HUES48 (cell line): ENCODE data around the gene IMP4.
A peak's percentile ranks its signal among the peaks of the same experiment; 100 is the strongest.

Source experiments
- H3K27ac ChIP-seq: one replicate; pipeline ENCODE4 v1.7.0; 2013; ENCODE audit warnings: low read depth, low read length, inconsistent platforms
- H3K27me3 ChIP-seq: 2 replicates; pipeline ENCODE4 v1.6.1; 2013; ENCODE audit warnings: mild to moderate bottlenecking, low read length; ENCODE audit not compliant: control insufficient read depth, insufficient read depth
- H3K36me3 ChIP-seq: 2 replicates; pipeline ENCODE4 v1.6.1; 2013; ENCODE audit warnings: low read length; ENCODE audit not compliant: control insufficient read depth, insufficient read depth
- H3K4me1 ChIP-seq: 2 replicates; pipeline ENCODE4 v1.6.1; 2013; ENCODE audit warnings: mild to moderate bottlenecking, low read length; ENCODE audit not compliant: control insufficient read depth, insufficient read depth
- H3K4me3 ChIP-seq: 2 replicates; pipeline ENCODE4 v1.5.1; 2013; ENCODE audit warnings: mild to moderate bottlenecking, low read depth, low read length
- H3K9ac ChIP-seq: 2 replicates; pipeline ENCODE4 v1.6.1; 2013; ENCODE audit warnings: mild to moderate bottlenecking, low read depth, low read length, moderate library complexity
- H3K9me3 ChIP-seq: 2 replicates; pipeline ENCODE4 v1.6.1; 2013; ENCODE audit warnings: low read length; ENCODE audit not compliant: control insufficient read depth, insufficient read depth

Gene IMP4

GRCh38 chr2:130342533-130343275 is at the start of gene IMP4:
IMP4 (plus strand) TSS chr2:130342897; CDS start chr2:130342933, 36 bp downstream.
- Histone ChIP-seq H3K27me3 (no peaks in the 10 kb centered on the region), H3K4me3 (peak within 1 kb of the TSS; percentile 83), H3K9me3 (no peaks in the 10 kb centered on the region), H3K9ac (peak within 1 kb of the TSS; percentile 67), H3K36me3 (peaks cover 59% of the 10 kb centered on the region), H3K4me1 (peaks cover 6% of the 10 kb centered on the region; the same call in 1 of the 2 replicates), H3K27ac (peak within 1 kb of the TSS; percentile 91)

- H3K27me3 ChIP-seq: no peaks in the 10 kb centered on the region
- H3K36me3 ChIP-seq: no peaks in the 10 kb centered on the region
- no peaks in the 10 kb centered on the region for H3K4me1 ChIP-seq
- no peaks in the 10 kb centered on the region for H3K9me3 ChIP-seq
- no peak overlapping the region for H3K27ac ChIP-seq
- no peak overlapping the region for H3K4me3 ChIP-seq
- no peak overlapping the region for H3K9ac ChIP-seq
These were observed 42.3 kb upstream of the IMP4 start for GRCh38 chr2:130300258-130300969.

GRCh38 chr2:130300970-130301348 is 41.7 kb upstream of the IMP4 start:
- H3K27me3 ChIP-seq: no peaks in the 10 kb centered on the region
- no peaks in the 10 kb centered on the region for H3K9me3 ChIP-seq
- no peaks in the 10 kb centered on the region for H3K4me1 ChIP-seq
- no peak overlapping the region for H3K27ac ChIP-seq
- no peak overlapping the region for H3K9ac ChIP-seq
- H3K36me3 ChIP-seq: no peaks in the 10 kb centered on the region
- H3K4me3 ChIP-seq: no peak overlapping the region

GRCh38 chr2:130302164-130302886 is 40.4 kb upstream of the IMP4 start:
- Histone ChIP-seq H3K4me3 (no peak overlapping the region), H3K27me3 (no peaks in the 10 kb centered on the region), H3K9ac (no peak overlapping the region), H3K36me3 (no peaks in the 10 kb centered on the region), H3K27ac (no peak overlapping the region), H3K9me3 (no peaks in the 10 kb centered on the region), H3K4me1 (no peaks in the 10 kb centered on the region)

- H3K9me3 ChIP-seq: no peaks in the 10 kb centered on the region
- no peak overlapping the region for H3K27ac ChIP-seq
- H3K9ac ChIP-seq: no peak overlapping the region
- H3K4me1 ChIP-seq: no peaks in the 10 kb centered on the region
- no peak overlapping the region for H3K4me3 ChIP-seq
- H3K27me3 ChIP-seq: no peaks in the 10 kb centered on the region
- H3K36me3 ChIP-seq: no peaks in the 10 kb centered on the region
These were observed 39.5 kb upstream of the IMP4 start for GRCh38 chr2:130303169-130303568.

GRCh38 chr2:130304726-130305125 is 38.0 kb upstream of the IMP4 start:
- Histone ChIP-seq H3K27me3 (no peaks in the 10 kb centered on the region), H3K36me3 (no peaks in the 10 kb centered on the region), H3K4me3 (no peak overlapping the region), H3K4me1 (no peaks in the 10 kb centered on the region), H3K9ac (no peak overlapping the region), H3K27ac (no peak overlapping the region), H3K9me3 (no peaks in the 10 kb centered on the region)

GRCh38 chr2:130307850-130308249 is 34.8 kb upstream of the IMP4 start:
- H3K9me3 ChIP-seq: no peaks in the 10 kb centered on the region
- H3K36me3 ChIP-seq: no peaks in the 10 kb centered on the region
- no peaks in the 10 kb centered on the region for H3K4me1 ChIP-seq
- no peak overlapping the region for H3K9ac ChIP-seq
- H3K27me3 ChIP-seq: no peaks in the 10 kb centered on the region; the same call in none of the 2 replicates
- H3K4me3 ChIP-seq: no peak overlapping the region
- no peak overlapping the region for H3K27ac ChIP-seq

GRCh38 chr2:130310881-130311280 is 31.8 kb upstream of the IMP4 start:
- H3K4me3 ChIP-seq: no peak overlapping the region
- no peaks in the 10 kb centered on the region for H3K9me3 ChIP-seq
- H3K27me3 ChIP-seq: no peaks in the 10 kb centered on the region; the same call in none of the 2 replicates
- no peak overlapping the region for H3K27ac ChIP-seq
- no peaks in the 10 kb centered on the region for H3K36me3 ChIP-seq
- no peaks in the 10 kb centered on the region for H3K4me1 ChIP-seq
- no peak overlapping the region for H3K9ac ChIP-seq

GRCh38 chr2:130313812-130314334 is 28.8 kb upstream of the IMP4 start:
- no peaks in the 10 kb centered on the region for H3K36me3 ChIP-seq
- H3K4me3 ChIP-seq: no peak overlapping the region
- no peaks in the 10 kb centered on the region for H3K4me1 ChIP-seq
- H3K27ac ChIP-seq: no peak overlapping the region
- H3K27me3 ChIP-seq: no peaks in the 10 kb centered on the region; the same call in none of the 2 replicates
- no peaks in the 10 kb centered on the region for H3K9me3 ChIP-seq
- H3K9ac ChIP-seq: no peak overlapping the region

- no peaks in the 10 kb centered on the region for H3K4me1 ChIP-seq
- no peak overlapping the region for H3K27ac ChIP-seq
- no peaks in the 10 kb centered on the region; the same call in none of the 2 replicates for H3K27me3 ChIP-seq
- no peaks in the 10 kb centered on the region for H3K36me3 ChIP-seq
- no peaks in the 10 kb centered on the region for H3K9me3 ChIP-seq
- H3K4me3 ChIP-seq: no peak overlapping the region
- H3K9ac ChIP-seq: no peak overlapping the region
These were observed 28.3 kb upstream of the IMP4 start for GRCh38 chr2:130314377-130314776.
